A673 (cell line): ENCODE results near the gene EIF2B2. TPM values are rescaled to one million over a fixed set of nuclear protein-coding genes. Genes with fewer than 3 reads are reported as not detected.

ENCODE experiments used
- BruUV-seq: library from RNA; stranded (reverse); fragments of 400-500 nt; replicated peaks from 2 replicates; lab custom pipeline; 2021; lab: Mats Ljungman, UMichigan
- CTCF ChIA-PET: fragments of 300-600 bp; sonication (Branson Sonifier 250); formaldehyde crosslinking; loops from one replicate; lab custom pipeline; 2022; ENCODE audit warnings: antibody characterized with exemption; lab: Charles Lee
- POLR2A ChIA-PET: fragments of 300-600 bp; sonication (Branson Sonifier 250); formaldehyde crosslinking; loops from one replicate; lab custom pipeline; 2022; ENCODE audit warnings: antibody characterized with exemption; ENCODE audit not compliant: low non-redundant PET; lab: Charles Lee
- DNase-seq: peaks from one replicate; pipeline ENCODE4 v3.0.0-alpha.2; 2015; ENCODE audit warnings: low spot score
- H3K27ac ChIP-seq: fragments of 200-600 bp; sonication (generic); 2 replicates; pipeline ENCODE4 v1.5.1; 2016; ENCODE audit warnings: mixed run types, low read depth, mild to moderate bottlenecking, mixed read lengths, antibody characterized with exemption, low read length; ENCODE audit not compliant: poor library complexity, severe bottlenecking
- H3K27me3 ChIP-seq: fragments of 200-600 bp; sonication (generic); replicated peaks from 2 replicates; pipeline ENCODE4 v1.6.1; 2017; ENCODE audit warnings: mixed run types, low read depth, mild to moderate bottlenecking, mixed read lengths, antibody characterized with exemption, low read length; ENCODE audit not compliant: insufficient read depth, poor library complexity
- H3K36me3 ChIP-seq: fragments of 200-600 bp; sonication (generic); 2 replicates; pipeline ENCODE4 v1.6.1; 2016; ENCODE audit warnings: mixed run types, mild to moderate bottlenecking, mixed read lengths, antibody characterized with exemption, low read length; ENCODE audit not compliant: insufficient read depth, poor library complexity, severe bottlenecking
- H3K4me1 ChIP-seq: fragments of 200-600 bp; sonication (generic); 2 replicates; pipeline ENCODE4 v1.6.1; 2017; ENCODE audit warnings: mixed run types, mild to moderate bottlenecking, mixed read lengths, antibody characterized with exemption, low read length; ENCODE audit not compliant: insufficient read depth, poor library complexity, severe bottlenecking
- H3K4me3 ChIP-seq: fragments of 200-600 bp; sonication (generic); 2 replicates; pipeline ENCODE4 v1.5.1; 2016; ENCODE audit warnings: low read depth, mixed run types, mild to moderate bottlenecking, mixed read lengths, low read length; ENCODE audit not compliant: poor library complexity, severe bottlenecking
- H3K9me3 ChIP-seq: fragments of 200-600 bp; sonication (generic); 2 replicates; pipeline ENCODE4 v1.6.1; 2016; ENCODE audit warnings: mixed run types, low read depth, mild to moderate bottlenecking, mixed read lengths, antibody characterized with exemption, low read length; ENCODE audit not compliant: poor library complexity, severe bottlenecking
- CTCF ChIP-seq: fragments of 300-800, 200-600 bp; sonication (generic); conservative IDR thresholded peaks from 2 replicates; pipeline ENCODE4 v1.5.1; 2017; ENCODE audit warnings: low read depth, mild to moderate bottlenecking, antibody characterized with exemption, low read length, moderate library complexity, mixed read lengths
- EZH2 ChIP-seq: fragments of 200-600 bp; sonication (generic); IDR thresholded peaks from 2 replicates; pipeline ENCODE4 v1.6.1; 2017; ENCODE audit warnings: borderline replicate concordance, low read depth, mild to moderate bottlenecking, mixed read lengths, antibody characterized with exemption, low read length; ENCODE audit not compliant: poor library complexity, severe bottlenecking
- intact Hi-C: fragments of 100-400 bp; cut with micrococcal nuclease; formaldehyde crosslinking; loops from one replicate; pipeline ENCODE4 v1.10.0; 2022; ENCODE audit not compliant: unreplicated experiment
- total RNA-seq: library from RNA; stranded (reverse); gene quantifications from 2 replicates; pipeline ENCODE4 v1.2.3, GENCODE V29; 2021

The EIF2B2 gene
- total RNA-seq, 1 experiment from 2014 or later, result 106 TPM

- no peaks in the 10 kb centered on the region for H3K36me3 ChIP-seq
- peak; percentile 80 for DNase-seq
- no peaks in the 10 kb centered on the region for H3K27me3 ChIP-seq
- no peaks in the 10 kb centered on the region for H3K9me3 ChIP-seq
- intact Hi-C loops, result no loop called here
- CTCF ChIA-PET, result interaction anchor here (0.6 to 1.0 kb wide), 2 partner anchors 15 to 22 kb away, joined by 3 to 6 read pairs; no protein-coding TSS in a partner anchor
- no TSS peak for BruUV-seq
- peak overlapping the region; percentile 81 for H3K27ac ChIP-seq
- TF ChIP-seq EZH2 (no peak), CTCF (no peak)
- H3K4me3 ChIP-seq, result no peak overlapping the region
- POLR2A ChIA-PET, result interaction anchor here (0.5 kb wide), 1 partner anchor 676 kb away, joined by 9 read pairs; no protein-coding TSS in a partner anchor
- H3K4me1 ChIP-seq, result peaks cover 51% of the 10 kb centered on the region
Measured at GRCh38 chr14:74980398-74980730, 22.4 kb upstream of the EIF2B2 start.

- Histone ChIP-seq H3K36me3 (no peaks in the 10 kb centered on the region), H3K27ac (peak overlapping the region; percentile 81), H3K9me3 (no peaks in the 10 kb centered on the region), H3K4me1 (peaks cover 51% of the 10 kb centered on the region), H3K4me3 (no peak overlapping the region), H3K27me3 (no peaks in the 10 kb centered on the region)
- CTCF ChIA-PET, result interaction anchor here (0.6 kb wide), 1 partner anchor 16 kb away, joined by 6 read pairs; no protein-coding TSS in a partner anchor
- POLR2A ChIA-PET, result interaction anchor here (0.5 to 0.7 kb wide), 4 partner anchors 9 to 676 kb away, joined by 3 to 12 read pairs (median 9); no protein-coding TSS in a partner anchor
- BruUV-seq, result no TSS peak
- intact Hi-C loops, result no loop called here
- DNase-seq, result peak; percentile 97
- TF ChIP-seq EZH2, result no peak
- TF ChIP-seq CTCF, result no peak
Measured at GRCh38 chr14:74980731-74981461, 21.8 kb upstream of the EIF2B2 start.

DNA sequence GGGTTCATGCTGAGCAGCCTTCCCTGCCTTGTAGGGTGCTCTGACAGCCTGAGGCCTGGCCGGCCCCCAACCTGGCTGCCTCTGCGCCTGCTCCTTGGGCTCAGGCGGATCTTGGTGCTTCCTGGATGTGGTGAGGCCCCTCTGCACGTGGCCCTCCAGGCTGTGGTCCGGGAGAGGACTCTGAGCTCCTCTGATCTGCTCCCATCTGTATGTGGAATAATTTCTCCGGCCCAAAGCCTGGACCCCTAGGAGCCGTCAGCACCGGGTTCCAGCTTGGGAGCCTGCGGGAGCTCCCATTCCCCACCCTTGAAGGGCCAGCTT is 21.3 kb upstream of the EIF2B2 start:
- intact Hi-C loops, result no loop called here
- no peak for TF ChIP-seq EZH2
- TF ChIP-seq CTCF, result no peak
- Histone ChIP-seq H3K4me1 (peaks cover 51% of the 10 kb centered on the region), H3K9me3 (no peaks in the 10 kb centered on the region), H3K27ac (peak overlapping the region; percentile 81), H3K36me3 (no peaks in the 10 kb centered on the region), H3K4me3 (no peak overlapping the region), H3K27me3 (no peaks in the 10 kb centered on the region)
- ChIA-PET POLR2A (interaction anchor here (0.5 to 0.7 kb wide), 3 partner anchors 10 to 89 kb away, joined by 3 to 12 read pairs (median 9); no protein-coding TSS in a partner anchor), CTCF (no interaction called here)
- no peak for DNase-seq
- BruUV-seq, result no TSS peak
